GM12878 (cell line): Measurements from ENCODE around the gene PC. TPM values are rescaled to one million over a fixed set of nuclear protein-coding genes. Genes with fewer than 3 reads are reported as not detected.

Experiments used
- ATAC-seq: fragments of 200-7000 bp; cut with Tn5 transposase; 3 replicates; pipeline ENCODE4 v1.9.1; 2020; ENCODE audit warnings: mild to moderate bottlenecking, moderate library complexity
- BruUV-seq: library from RNA; stranded (reverse); fragments of 400-500 nt; replicated peaks from 2 replicates; lab custom pipeline; 2021; lab: Mats Ljungman, UMichigan
- CTCF ChIA-PET: fragments of 300-600 bp; sonication (Branson Sonifier 250); formaldehyde crosslinking; extraction: SDS; loops from one replicate; lab custom pipeline; 2021; ENCODE audit warnings: inconsistent platforms; lab: Yijun Ruan, JAX
- POLR2A ChIA-PET: fragments of 350-600 bp; formaldehyde crosslinking; extraction: SDS; loops from one replicate; lab custom pipeline; 2021; ENCODE audit warnings: inconsistent platforms; lab: Charles Lee
- RAD21 ChIA-PET: fragments of 300-600 bp; sonication (Branson Sonifier 250); formaldehyde crosslinking; loops from one replicate; lab custom pipeline; 2023; ENCODE audit warnings: antibody characterized with exemption; ENCODE audit not compliant: unreplicated experiment; lab: Charles Lee
- SMC1A ChIA-PET: fragments of 300-600 bp; sonication (Branson Sonifier 250); formaldehyde crosslinking; loops from one replicate; lab custom pipeline; 2023; ENCODE audit not compliant: unreplicated experiment, uncharacterized antibody; lab: Charles Lee
- DNase-seq: peaks from one replicate; pipeline ENCODE4 v3.0.0-alpha.2; 2011; ENCODE audit warnings: low read depth, low spot score
- FAIRE-seq: peaks from 3 replicates; lab custom pipeline; 2011; peaks lifted over from hg19 to GRCh38; lab: Jason Lieb, UNC
- H2AFZ ChIP-seq: 2 replicates; pipeline ENCODE4 v1.6.0; 2011; ENCODE audit warnings: low read depth, low read length, control low read depth; ENCODE audit not compliant: control insufficient read depth
- H3K27ac ChIP-seq: 2 replicates; pipeline ENCODE4 v1.5.1; 2011; ENCODE audit warnings: control low read depth; ENCODE audit not compliant: control insufficient read depth, insufficient read depth
- H3K27me3 ChIP-seq, 2 experiments: replicated peaks in 1 of 2; 2 replicates each; pipeline versions ENCODE4 v1.6.0 to v1.6.1; 2011; ENCODE audit warnings: low read length in 1 of 2; ENCODE audit not compliant: control insufficient read depth in 2 of 2, insufficient read depth in 2 of 2
- H3K36me3 ChIP-seq, 2 experiments: 2 replicates each; pipeline ENCODE4 v1.5.1; 2011; ENCODE audit warnings: low read length in 1 of 2; ENCODE audit not compliant: control insufficient read depth in 2 of 2, insufficient read depth in 2 of 2
- H3K4me1 ChIP-seq: 2 replicates; pipeline ENCODE4 v1.6.1; 2011; ENCODE audit warnings: mild to moderate bottlenecking, low read length, moderate library complexity, mixed read lengths; ENCODE audit not compliant: control insufficient read depth, insufficient read depth
- H3K4me2 ChIP-seq: 2 replicates; pipeline ENCODE4 v1.6.0; 2011; ENCODE audit warnings: control low read depth; ENCODE audit not compliant: control insufficient read depth, insufficient read depth
- H3K4me3 ChIP-seq: fragments of 200-600 bp; sonication (generic); 2 replicates; pipeline ENCODE4 v1.5.1; 2016
- H3K79me2 ChIP-seq: 2 replicates; pipeline ENCODE4 v1.6.0; 2011; ENCODE audit warnings: low read length; ENCODE audit not compliant: control insufficient read depth, insufficient read depth
- H3K9ac ChIP-seq: 2 replicates; pipeline ENCODE4 v1.8.0; 2011; ENCODE audit warnings: low read length, control low read depth, mixed read lengths; ENCODE audit not compliant: control insufficient read depth, insufficient read depth
- H3K9me3 ChIP-seq: replicated peaks from 3 replicates; pipeline ENCODE4 v1.5.1; 2011; ENCODE audit warnings: mild to moderate bottlenecking, low read length; ENCODE audit not compliant: control insufficient read depth, insufficient read depth
- H4K20me1 ChIP-seq: 2 replicates; pipeline ENCODE4 v1.6.0; 2011; ENCODE audit not compliant: control insufficient read depth, insufficient read depth
- BCL11A ChIP-seq: IDR thresholded peaks from 2 replicates; pipeline ENCODE4 v1.6.1; 2011; ENCODE audit warnings: low read depth, low read length
- EED ChIP-seq: sonication (generic); IDR thresholded peaks from 2 replicates; pipeline ENCODE4 v1.6.1; 2016; ENCODE audit warnings: antibody characterized with exemption, low read depth
- EP300 ChIP-seq, 2 experiments: fragments of 150-350 bp in 1 of 2; IDR thresholded peaks; 2 replicates each; pipeline ENCODE4 v1.6.1; 2011 to 2012; ENCODE audit warnings: low read depth in 2 of 2, low read length in 2 of 2, borderline replicate concordance in 1 of 2, improper control_type of control experiment in 1 of 2, inconsistent platforms in 1 of 2; ENCODE audit not compliant: control insufficient read depth in 1 of 2
- IKZF1 ChIP-seq: fragments of 450-650 bp; conservative IDR thresholded peaks from 2 replicates; pipeline ENCODE4 v1.6.1; 2017; ENCODE audit warnings: antibody characterized with exemption, mild to moderate bottlenecking
- PAX5 ChIP-seq: IDR thresholded peaks from 2 replicates; pipeline ENCODE4 v1.6.1; 2011; ENCODE audit warnings: low read depth, low read length, borderline replicate concordance
- RELA ChIP-seq: fragments of 450-650 bp; IDR thresholded peaks from 2 replicates; pipeline ENCODE4 v1.8.0; 2014; ENCODE audit warnings: borderline replicate concordance; ENCODE audit not compliant: partially characterized antibody
- RUNX3 ChIP-seq: IDR thresholded peaks from 2 replicates; pipeline ENCODE4 v1.6.1; 2012; ENCODE audit warnings: low read length, inconsistent platforms
- YBX1 ChIP-seq: fragments of 450-650 bp; IDR thresholded peaks from 2 replicates; pipeline ENCODE4 v1.6.1; 2016; ENCODE audit warnings: antibody characterized with exemption
- ZNF207 ChIP-seq: fragments of 450-650 bp; IDR thresholded peaks from 2 replicates; pipeline ENCODE4 v1.6.1; 2014; ENCODE audit warnings: antibody characterized with exemption, mild to moderate bottlenecking, borderline replicate concordance
- ZNF274 ChIP-seq: IDR thresholded peaks from one replicate; pipeline ENCODE4 v1.8.0; 2011; ENCODE audit not compliant: insufficient read length, insufficient read depth
- WGBS: methylation state at CpG from one replicate; pipeline ENCODE4 v1.1.6; 2016; ENCODE audit warnings: low lambda C conversion rate; ENCODE audit not compliant: insufficient replicate concordance, insufficient coverage; ENCODE audit errors: missing lambda C conversion rate; 5-methylcytosine and 5-hydroxymethylcytosine counted together
- in situ Hi-C: fragments of 300-500 bp; cut with MboI; formaldehyde crosslinking; loops from 9 replicates; pipeline ENCODE4 v1.14.3; 2018; ENCODE audit warnings: mixed read lengths
- intact Hi-C: fragments of 100-400 bp; cut with micrococcal nuclease; formaldehyde crosslinking; loops from one replicate; pipeline ENCODE4 v1.14.2; 2022; ENCODE audit not compliant: unreplicated experiment
- polyA plus RNA-seq, 11 experiments: library from polyadenylated mRNA; depleted of rRNA in 4 of 11; unstranded in 6 of 11; stranded (reverse) in 5 of 11; fragments of >200 nt; fragmentation: Nextera tagmentation in 4 of 11; fragmentation: Illumina TruSeq in 1 of 11; extraction: Ambion mirVana in 4 of 11; extraction: Trizol in 1 of 11; gene quantifications; 1 replicate in 1 of 11; 2 replicates in 10 of 11; pipeline versions ENCODE4 v1.2.1 to v1.2.3, GENCODE V29; 2011 to 2016; ENCODE audit warnings: inconsistent platforms in 2 of 11, missing spikeins in 2 of 11, low read depth in 1 of 11
- total RNA-seq, 4 experiments: library from RNA; depleted of rRNA in 3 of 4; stranded (reverse); fragments of >200 nt in 3 of 4; fragmentation: Illumina TruSeq in 1 of 4; extraction: Trizol in 1 of 4; gene quantifications; 2 replicates each; pipeline versions ENCODE4 v1.2.1 to v1.2.3, GENCODE V29; 2013 to 2021

The PC gene
- total and polyA plus RNA-seq, 10 of the 15 experiments (the other 5 are each of a cell fraction or from before 2014, with no cell fraction given) = 0.22 to 10.3 (median 4.5) TPM

GRCh38 chr11:67002921-67003411, 44.8 kb upstream of the PC start:
- H4K20me1 ChIP-seq = no peaks in the 10 kb centered on the region
- H3K36me3 ChIP-seq = no peaks in the 10 kb centered on the region
- no TSS peak for BruUV-seq
- intact Hi-C loops = no loop called here
- H3K4me3 ChIP-seq = no peak overlapping the region
- H3K9me3 ChIP-seq = no peaks in the 10 kb centered on the region
- ChIA-PET POLR2A (no interaction called here), SMC1A (interaction anchor here (1.1 kb wide), 1 partner anchor 572 kb away, joined by 3 read pairs; no protein-coding TSS in a partner anchor), CTCF (no interaction called here), RAD21 (no interaction called here)
- no peak overlapping the region for H3K9ac ChIP-seq
- no peak overlapping the region for H3K4me2 ChIP-seq
- 53% methylated on average over 5 of the region's 5 CpGs for WGBS
- FAIRE-seq (no peak), ATAC-seq (no peak), DNase-seq (no peak)
- no peaks in the 10 kb centered on the region for H3K27me3 ChIP-seq
- H3K27ac ChIP-seq = no peak overlapping the region
- no peaks in the 10 kb centered on the region for H3K79me2 ChIP-seq
- TF ChIP-seq YBX1 (no peak), EED (no peak), ZNF207 (no peak), PAX5 (no peak), EP300 (IDR thresholded peaks at IDR 0.05; ENCODE audit: borderline replicate concordance in 1 of 2, control insufficient read depth in 1 of 2, low read depth in 2 of 2, low read length in 2 of 2) (no peak), IKZF1 (no peak), RUNX3 (no peak)
- H3K4me1 ChIP-seq = no peaks in the 10 kb centered on the region
- no peak overlapping the region for H2AFZ ChIP-seq
- in situ Hi-C loops = no loop called here

- POLR2A ChIA-PET = no interaction called here
- WGBS = 18% methylated on average over 8 of the region's 8 CpGs
- in situ Hi-C loops = no loop called here
Observed at GRCh38 chr11:67002297-67002913, 44.2 kb upstream of the PC start.

More at GRCh38 chr11:67002297-67002913, 44.2 kb upstream of the PC start:
- intact Hi-C loops = no loop called here
- ATAC-seq (no peak), DNase-seq (no peak)
- SMC1A ChIA-PET = interaction anchor here (1.1 kb wide), 1 partner anchor 572 kb away, joined by 3 read pairs; no protein-coding TSS in a partner anchor
- no peaks in the 10 kb centered on the region for H3K27me3 ChIP-seq
- no TSS peak for BruUV-seq
- no peak overlapping the region for H3K27ac ChIP-seq
- H2AFZ ChIP-seq = no peak overlapping the region
- no peaks in the 10 kb centered on the region for H3K79me2 ChIP-seq
- H3K9me3 ChIP-seq = no peaks in the 10 kb centered on the region
- H3K4me2 ChIP-seq = no peak overlapping the region
- no peaks in the 10 kb centered on the region for H3K4me1 ChIP-seq
- CTCF ChIA-PET = no interaction called here
- RAD21 ChIA-PET = no interaction called here
- no peaks in the 10 kb centered on the region for H3K36me3 ChIP-seq
- TF ChIP-seq ZNF274 = no peak
- no peak for TF ChIP-seq BCL11A
- no peak for TF ChIP-seq RELA
- TF ChIP-seq, all 136 proteins: peak for 0
- no peak for FAIRE-seq
- Histone ChIP-seq H3K4me3 (no peak overlapping the region), H4K20me1 (no peaks in the 10 kb centered on the region), H3K9ac (no peak overlapping the region)
